ENCODE measurements around the gene RNF215.
"Not testable (repeated sequence)": the region's sequence is repeated elsewhere in the genome, so short reads cannot be mapped to it uniquely, and the experiment has no call there.

Gene RNF215

DNA sequence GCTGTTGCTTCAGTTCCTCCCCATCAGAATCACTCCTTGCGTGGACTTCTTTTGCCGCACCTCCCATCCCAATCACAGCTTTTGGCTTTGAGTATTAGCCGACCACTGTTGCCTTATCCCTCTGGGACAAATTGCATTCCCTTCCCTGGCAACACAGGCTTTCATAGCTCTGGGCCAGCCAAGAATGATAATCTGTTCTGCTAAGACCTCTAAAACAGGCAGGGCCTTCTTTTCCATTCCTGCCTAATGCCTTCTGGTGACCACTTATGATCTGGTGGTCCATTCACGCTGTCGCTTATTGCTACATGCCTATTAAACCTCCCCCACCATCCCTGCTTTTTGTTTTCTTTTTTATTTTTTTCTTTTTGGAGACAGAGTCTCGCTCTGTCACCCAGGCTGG is 19.2 kb upstream of the RNF215 start:
- 90 to 91% methylated on average over 6 of the region's 6 CpGs for WGBS, 2 experiments
- H3K27me3 ChIP-seq (ENCODE audit: control insufficient read depth, insufficient read depth, low read length, poor library complexity, severe bottlenecking) = no peaks in the 10 kb centered on the region
- H3K4me3 ChIP-seq (ENCODE audit: insufficient read depth, low read depth, low read length) = no peak overlapping the region
- H3K9me3 ChIP-seq (ENCODE audit: control insufficient read depth, low read length) = no peaks in the 10 kb centered on the region
- no peak overlapping the region for H3K27ac ChIP-seq (ENCODE audit: insufficient read depth, low read depth, low read length, poor library complexity, severe bottlenecking)
- no peaks in the 10 kb centered on the region for H3K36me3 ChIP-seq (ENCODE audit: control insufficient read depth, insufficient read depth, low read length)
- peaks cover 10% of the 10 kb centered on the region for H3K4me1 ChIP-seq (ENCODE audit: control insufficient read depth, insufficient read depth, low read length)

DNA sequence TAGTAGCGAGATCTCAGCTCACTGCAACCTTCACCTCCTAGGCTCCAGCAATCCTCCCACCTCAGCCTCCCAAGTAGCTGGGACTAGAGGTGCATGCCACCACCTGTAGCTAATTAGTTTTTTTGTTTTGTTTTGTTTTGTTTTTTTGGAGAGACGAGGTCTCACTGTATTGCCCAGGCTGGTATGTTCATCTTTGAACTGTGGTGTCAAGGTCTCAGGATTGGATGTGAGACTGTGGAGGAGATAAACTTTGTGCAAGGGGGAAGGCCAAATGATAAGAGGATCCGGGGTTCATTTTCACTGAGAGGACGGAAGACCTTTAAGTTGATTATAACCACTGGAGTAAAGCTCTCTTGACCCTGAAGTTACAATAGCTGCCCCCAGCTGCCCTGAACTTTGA is 18.5 kb upstream of the RNF215 start:
- H3K27ac ChIP-seq (ENCODE audit: insufficient read depth, low read depth, low read length, poor library complexity, severe bottlenecking) = no peak overlapping the region
- no peak overlapping the region for H3K4me3 ChIP-seq (ENCODE audit: insufficient read depth, low read depth, low read length)
- whole genome bisulfite sequencing, 2 experiments = 88 to 92% methylated on average over 4 of the region's 4 CpGs
- H3K4me1 ChIP-seq (ENCODE audit: control insufficient read depth, insufficient read depth, low read length) = peaks cover 10% of the 10 kb centered on the region
- no peaks in the 10 kb centered on the region for H3K36me3 ChIP-seq (ENCODE audit: control insufficient read depth, insufficient read depth, low read length)
- no peaks in the 10 kb centered on the region for H3K27me3 ChIP-seq (ENCODE audit: control insufficient read depth, insufficient read depth, low read length, poor library complexity, severe bottlenecking)
- no peaks in the 10 kb centered on the region for H3K9me3 ChIP-seq (ENCODE audit: control insufficient read depth, low read length)

DNA sequence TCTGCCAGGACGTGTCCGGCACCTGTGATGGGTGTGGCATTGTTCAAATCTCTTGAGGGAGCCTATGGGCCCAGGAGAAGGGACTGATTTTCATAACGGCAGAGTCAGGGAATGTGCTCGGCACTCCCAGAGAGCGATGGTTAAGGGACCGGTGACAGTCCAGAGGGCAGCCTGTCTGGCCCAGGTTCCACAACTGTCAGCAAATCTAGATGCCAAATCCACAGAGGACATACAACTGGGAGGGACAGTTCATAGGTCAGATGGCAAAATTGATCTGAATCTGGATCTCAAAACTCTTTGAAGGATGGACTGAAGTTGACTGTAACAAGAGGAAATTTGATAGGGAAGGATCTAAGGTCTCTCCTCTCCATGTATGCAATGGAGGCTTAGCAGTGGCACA is 17.1 kb upstream of the RNF215 start:
- Histone ChIP-seq H3K4me3 (ENCODE audit: insufficient read depth, low read depth, low read length) (no peak overlapping the region), H3K36me3 (ENCODE audit: control insufficient read depth, insufficient read depth, low read length) (no peaks in the 10 kb centered on the region), H3K4me1 (ENCODE audit: control insufficient read depth, insufficient read depth, low read length) (peaks cover 10% of the 10 kb centered on the region), H3K27ac (ENCODE audit: insufficient read depth, low read depth, low read length, poor library complexity, severe bottlenecking) (no peak overlapping the region), H3K9me3 (ENCODE audit: control insufficient read depth, low read length) (no peaks in the 10 kb centered on the region), H3K27me3 (ENCODE audit: control insufficient read depth, insufficient read depth, low read length, poor library complexity, severe bottlenecking) (no peaks in the 10 kb centered on the region)
- 81 to 84% methylated on average over 6 of the region's 6 CpGs for WGBS, 2 experiments

DNA sequence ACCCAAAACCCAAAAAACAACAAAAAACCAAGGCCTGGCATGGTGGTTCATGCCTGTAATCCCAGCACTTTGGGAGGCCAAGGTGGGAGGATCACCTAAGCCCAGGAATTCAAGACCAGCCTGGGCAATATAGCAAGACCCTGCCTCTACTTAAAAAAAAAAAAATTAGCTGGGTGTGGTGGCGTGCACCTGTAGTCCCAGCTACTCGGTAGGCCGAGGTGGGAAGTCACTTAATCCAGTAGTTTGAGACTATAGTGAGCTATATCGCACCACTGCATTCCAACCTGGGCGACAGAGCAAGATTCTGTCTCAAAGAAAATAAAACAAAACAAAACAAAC is 15.5 kb upstream of the RNF215 start:
- H3K36me3 ChIP-seq (ENCODE audit: control insufficient read depth, insufficient read depth, low read length); H3K4me3 ChIP-seq (ENCODE audit: insufficient read depth, low read depth, low read length); H3K4me1 ChIP-seq (ENCODE audit: control insufficient read depth, insufficient read depth, low read length); H3K27ac ChIP-seq (ENCODE audit: insufficient read depth, low read depth, low read length, poor library complexity, severe bottlenecking); H3K9me3 ChIP-seq (ENCODE audit: control insufficient read depth, low read length): not testable (repeated sequence)
- peaks cover 13% of the 10 kb centered on the region for H3K27me3 ChIP-seq (ENCODE audit: control insufficient read depth, insufficient read depth, low read length, poor library complexity, severe bottlenecking)
- 90 to 96% methylated on average over 5 of the region's 5 CpGs for WGBS, 2 experiments

- H3K27me3 ChIP-seq (ENCODE audit: control insufficient read depth, insufficient read depth, low read length, poor library complexity, severe bottlenecking) = peaks cover 18% of the 10 kb centered on the region
- 37 to 39% methylated on average over 4 to 5 of the region's 5 CpGs for WGBS, 2 experiments
- no peak overlapping the region for H3K4me3 ChIP-seq (ENCODE audit: insufficient read depth, low read depth, low read length)
- no peak overlapping the region for H3K27ac ChIP-seq (ENCODE audit: insufficient read depth, low read depth, low read length, poor library complexity, severe bottlenecking)
- no peaks in the 10 kb centered on the region for H3K36me3 ChIP-seq (ENCODE audit: control insufficient read depth, insufficient read depth, low read length)
- peaks cover 10% of the 10 kb centered on the region for H3K4me1 ChIP-seq (ENCODE audit: control insufficient read depth, insufficient read depth, low read length)
- no peaks in the 10 kb centered on the region for H3K9me3 ChIP-seq (ENCODE audit: control insufficient read depth, low read length)
Observed at GRCh38 chr22:30402028-30402765, 15.0 kb upstream of the RNF215 start.

DNA sequence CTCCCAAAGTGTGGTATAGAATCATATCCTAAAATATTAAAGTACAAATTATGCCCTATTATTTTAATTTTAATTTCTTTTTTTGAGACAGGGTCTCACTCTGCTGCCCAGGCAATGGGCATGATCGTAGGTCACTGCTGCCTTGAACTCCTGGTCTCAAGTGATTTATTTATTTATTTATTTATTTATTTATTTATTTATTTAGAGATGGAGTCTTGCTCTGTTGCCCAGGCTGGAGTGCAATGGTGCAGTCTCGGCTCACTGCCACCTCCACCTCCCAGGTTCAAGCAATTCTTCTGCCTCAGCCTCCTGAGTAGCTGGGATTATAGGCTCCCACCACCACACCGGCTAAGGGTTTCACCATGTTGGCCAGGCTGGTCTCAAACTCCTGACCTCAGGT is 13.8 kb upstream of the RNF215 start:
- not testable (repeated sequence) for H3K4me1 ChIP-seq (ENCODE audit: control insufficient read depth, insufficient read depth, low read length); H3K36me3 ChIP-seq (ENCODE audit: control insufficient read depth, insufficient read depth, low read length); H3K4me3 ChIP-seq (ENCODE audit: insufficient read depth, low read depth, low read length); H3K27ac ChIP-seq (ENCODE audit: insufficient read depth, low read depth, low read length, poor library complexity, severe bottlenecking); H3K9me3 ChIP-seq (ENCODE audit: control insufficient read depth, low read length)
- peaks cover 29% of the 10 kb centered on the region for H3K27me3 ChIP-seq (ENCODE audit: control insufficient read depth, insufficient read depth, low read length, poor library complexity, severe bottlenecking)
- WGBS, 2 experiments = 84 to 96% methylated on average over 2 of the region's 3 CpGs

DNA sequence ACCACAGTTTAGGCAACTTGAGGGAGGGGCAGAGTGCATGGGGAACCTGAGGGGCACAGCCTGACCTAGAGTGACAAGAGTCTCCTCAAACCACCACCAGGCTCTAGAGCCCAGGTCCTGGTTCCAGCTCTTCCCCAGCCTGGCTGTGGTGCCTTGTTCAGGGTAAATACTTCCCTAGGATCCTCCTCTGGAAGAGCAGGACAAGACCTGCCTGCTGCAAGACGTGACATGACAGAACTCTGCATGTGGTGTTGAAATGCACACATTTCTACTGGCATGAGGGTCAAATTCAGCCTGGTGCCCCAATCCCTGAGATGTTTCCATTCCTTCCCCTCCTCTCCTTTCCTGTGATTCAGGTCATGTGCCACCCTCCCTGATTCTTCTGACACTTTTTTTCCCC is 12.9 kb upstream of the RNF215 start:
- H3K4me1 ChIP-seq (ENCODE audit: control insufficient read depth, insufficient read depth, low read length) = peaks cover 6% of the 10 kb centered on the region
- no peaks in the 10 kb centered on the region for H3K36me3 ChIP-seq (ENCODE audit: control insufficient read depth, insufficient read depth, low read length)
- H3K27me3 ChIP-seq (ENCODE audit: control insufficient read depth, insufficient read depth, low read length, poor library complexity, severe bottlenecking) = peaks cover 34% of the 10 kb centered on the region
- no peaks in the 10 kb centered on the region for H3K9me3 ChIP-seq (ENCODE audit: control insufficient read depth, low read length)
- 74 to 83% methylated on average over 1 of the region's 1 CpG for WGBS, 2 experiments
- no peak overlapping the region for H3K27ac ChIP-seq (ENCODE audit: insufficient read depth, low read depth, low read length, poor library complexity, severe bottlenecking)
- H3K4me3 ChIP-seq (ENCODE audit: insufficient read depth, low read depth, low read length) = no peak overlapping the region

GRCh38 chr22:30399718-30400117 is 12.5 kb upstream of the RNF215 start:
- WGBS, 2 experiments = 94 to 95% methylated on average over 5 of the region's 5 CpGs
- Histone ChIP-seq H3K27ac (ENCODE audit: insufficient read depth, low read depth, low read length, poor library complexity, severe bottlenecking) (no peak overlapping the region), H3K27me3 (ENCODE audit: control insufficient read depth, insufficient read depth, low read length, poor library complexity, severe bottlenecking) (peaks cover 34% of the 10 kb centered on the region), H3K36me3 (ENCODE audit: control insufficient read depth, insufficient read depth, low read length) (no peaks in the 10 kb centered on the region), H3K4me3 (ENCODE audit: insufficient read depth, low read depth, low read length) (no peak overlapping the region), H3K4me1 (ENCODE audit: control insufficient read depth, insufficient read depth, low read length) (peaks cover 6% of the 10 kb centered on the region), H3K9me3 (ENCODE audit: control insufficient read depth, low read length) (no peaks in the 10 kb centered on the region)

DNA sequence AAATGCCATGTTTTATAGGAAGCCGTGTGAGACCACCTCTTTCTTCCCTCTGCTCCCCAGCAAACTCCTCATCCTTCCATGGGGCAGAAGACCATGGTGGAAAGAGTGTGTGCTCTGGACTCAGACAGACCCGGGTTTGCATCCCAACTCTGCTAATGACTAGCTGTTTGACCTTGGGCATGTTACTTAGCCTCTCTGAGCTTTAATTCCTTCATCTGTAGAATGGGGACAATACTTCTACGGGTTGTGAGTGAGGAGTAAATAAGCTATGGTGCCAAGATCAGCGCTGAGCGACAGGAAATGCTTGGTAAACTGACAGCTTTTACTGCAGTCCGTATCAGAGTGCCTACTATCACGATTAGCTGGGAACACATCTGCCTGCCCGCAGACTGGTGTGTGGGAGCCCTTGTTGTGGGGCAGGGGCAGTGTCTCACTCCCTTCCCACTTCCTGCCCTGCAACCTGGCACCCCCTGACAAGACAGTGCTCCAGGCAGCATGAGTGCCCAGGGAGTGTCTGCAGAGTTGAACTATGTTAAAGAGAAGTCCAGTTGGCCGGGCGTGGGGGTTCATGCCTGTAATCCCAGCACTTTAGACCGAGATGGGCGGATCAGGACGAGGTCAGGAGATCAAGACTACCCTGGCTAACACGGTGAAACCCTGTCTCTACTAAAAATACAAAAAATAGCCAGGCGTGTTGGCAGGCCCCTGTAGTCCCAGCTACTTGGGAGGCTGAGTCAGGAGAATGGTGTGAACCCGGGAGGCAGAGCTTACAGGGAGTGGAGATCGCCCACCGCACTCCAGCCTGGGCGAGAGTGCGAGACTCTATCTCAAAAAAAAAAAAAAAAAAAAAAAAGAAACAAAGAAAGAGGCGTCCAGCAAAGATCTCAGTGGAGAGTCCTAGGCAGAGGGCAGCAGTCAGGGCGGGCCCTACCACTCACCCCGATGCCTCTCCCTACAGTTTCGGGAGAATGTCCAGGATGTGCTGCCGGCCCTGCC is 11.8 kb upstream of the RNF215 start:
- Histone ChIP-seq H3K4me3 (ENCODE audit: insufficient read depth, low read depth, low read length) (no peak overlapping the region), H3K36me3 (ENCODE audit: control insufficient read depth, insufficient read depth, low read length) (no peaks in the 10 kb centered on the region), H3K27me3 (ENCODE audit: control insufficient read depth, insufficient read depth, low read length, poor library complexity, severe bottlenecking) (peaks cover 34% of the 10 kb centered on the region), H3K4me1 (ENCODE audit: control insufficient read depth, insufficient read depth, low read length) (peaks cover 6% of the 10 kb centered on the region), H3K27ac (ENCODE audit: insufficient read depth, low read depth, low read length, poor library complexity, severe bottlenecking) (no peak overlapping the region), H3K9me3 (ENCODE audit: control insufficient read depth, low read length) (no peaks in the 10 kb centered on the region)
- 88 to 89% methylated on average over 25 of the region's 25 CpGs for WGBS, 2 experiments

Measured in ectodermal cell (in vitro differentiated cells).